ENCODE measurements around the gene FSIP1. TPM values are rescaled to one million over a fixed set of nuclear protein-coding genes. Genes with fewer than 3 reads are reported as not detected.

FSIP1 gene
- total and polyA plus RNA-seq, 8 donors = 0.38 to 2.7 (median 0.83) TPM

- intact Hi-C loops (cut with DNase I) = no loop called here
- TF ChIP-seq, protein P1, sequence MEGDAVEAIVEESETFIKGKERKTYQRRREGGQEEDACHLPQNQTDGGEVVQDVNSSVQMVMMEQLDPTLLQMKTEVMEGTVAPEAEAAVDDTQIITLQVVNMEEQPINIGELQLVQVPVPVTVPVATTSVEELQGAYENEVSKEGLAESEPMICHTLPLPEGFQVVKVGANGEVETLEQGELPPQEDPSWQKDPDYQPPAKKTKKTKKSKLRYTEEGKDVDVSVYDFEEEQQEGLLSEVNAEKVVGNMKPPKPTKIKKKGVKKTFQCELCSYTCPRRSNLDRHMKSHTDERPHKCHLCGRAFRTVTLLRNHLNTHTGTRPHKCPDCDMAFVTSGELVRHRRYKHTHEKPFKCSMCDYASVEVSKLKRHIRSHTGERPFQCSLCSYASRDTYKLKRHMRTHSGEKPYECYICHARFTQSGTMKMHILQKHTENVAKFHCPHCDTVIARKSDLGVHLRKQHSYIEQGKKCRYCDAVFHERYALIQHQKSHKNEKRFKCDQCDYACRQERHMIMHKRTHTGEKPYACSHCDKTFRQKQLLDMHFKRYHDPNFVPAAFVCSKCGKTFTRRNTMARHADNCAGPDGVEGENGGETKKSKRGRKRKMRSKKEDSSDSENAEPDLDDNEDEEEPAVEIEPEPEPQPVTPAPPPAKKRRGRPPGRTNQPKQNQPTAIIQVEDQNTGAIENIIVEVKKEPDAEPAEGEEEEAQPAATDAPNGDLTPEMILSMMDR (IDR thresholded peaks at IDR 0.05) = no peak
- H3K9me3 ChIP-seq = no peaks in the 10 kb centered on the region
Measured at GRCh38 chr15:39717134-39717533, 65.5 kb downstream of the FSIP1 start.

GRCh38 chr15:39714251-39714650, 68.4 kb downstream of the FSIP1 start:
- no peaks in the 10 kb centered on the region for H3K9me3 ChIP-seq
- H3K4me3 ChIP-seq = no peak overlapping the region
- no peaks in the 10 kb centered on the region for H3K27me3 ChIP-seq
- intact Hi-C loops (cut with DNase I) = no loop called here
- ATAC-seq (no peak), DNase-seq (no peak)
- H3K4me1 ChIP-seq = no peaks in the 10 kb centered on the region
- H3K27ac ChIP-seq = no peak overlapping the region
- no peaks in the 10 kb centered on the region for H3K36me3 ChIP-seq
- TF ChIP-seq, protein P1 (IDR thresholded peaks at IDR 0.05) = no peak

More at GRCh38 chr15:39717134-39717533, 65.5 kb downstream of the FSIP1 start:
- ATAC-seq (no peak), DNase-seq (no peak)
- Histone ChIP-seq H3K4me1 (no peaks in the 10 kb centered on the region), H3K36me3 (no peaks in the 10 kb centered on the region), H3K27ac (no peak overlapping the region), H3K27me3 (no peaks in the 10 kb centered on the region), H3K4me3 (no peak overlapping the region)

GRCh38 chr15:39713846-39714245, 68.8 kb downstream of the FSIP1 start:
- no peaks in the 10 kb centered on the region for H3K36me3 ChIP-seq
- no peak for ATAC-seq
- TF ChIP-seq, protein P1 (IDR thresholded peaks at IDR 0.05) = no peak
- intact Hi-C loops (cut with DNase I) = no loop called here
- H3K27ac ChIP-seq = no peak overlapping the region
- H3K27me3 ChIP-seq = no peaks in the 10 kb centered on the region
- H3K4me3 ChIP-seq = no peak overlapping the region
- H3K9me3 ChIP-seq = no peaks in the 10 kb centered on the region
- H3K4me1 ChIP-seq = no peaks in the 10 kb centered on the region
- DNase-seq = no peak

GRCh38 chr15:39710681-39711080, 72.0 kb downstream of the FSIP1 start:
- Histone ChIP-seq H3K9me3 (no peaks in the 10 kb centered on the region), H3K27me3 (no peaks in the 10 kb centered on the region), H3K4me3 (no peak overlapping the region), H3K27ac (no peak overlapping the region), H3K4me1 (no peaks in the 10 kb centered on the region), H3K36me3 (no peaks in the 10 kb centered on the region)
- ATAC-seq (no peak), DNase-seq (no peak)
- intact Hi-C loops (cut with DNase I) = no loop called here
- TF ChIP-seq, protein P1 (IDR thresholded peaks at IDR 0.05) = no peak

DNA sequence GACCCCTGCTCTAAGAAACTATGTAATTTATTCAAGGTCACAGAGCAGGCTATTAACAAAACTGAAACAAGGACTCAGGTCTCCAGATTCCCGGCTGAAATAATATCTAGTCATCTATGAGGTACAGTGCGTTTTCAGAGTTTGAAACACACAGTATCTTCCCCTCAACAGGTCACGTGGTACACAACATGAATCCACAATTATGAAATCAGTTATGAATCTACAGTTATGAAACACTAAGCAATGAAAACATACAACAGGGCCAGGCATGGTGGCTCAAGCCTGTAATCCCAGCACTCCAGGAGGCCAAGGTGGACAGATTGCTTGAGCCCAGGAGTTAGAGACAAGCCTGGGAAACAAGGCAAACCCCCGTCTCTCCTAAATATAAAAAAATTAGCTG, 72.7 kb downstream of the FSIP1 start:
- TF ChIP-seq, protein P1 (IDR thresholded peaks at IDR 0.05) = no peak

More for the DNA sequence above, 72.7 kb downstream of the FSIP1 start:
- Histone ChIP-seq H3K27me3 (no peaks in the 10 kb centered on the region), H3K4me1 (no peaks in the 10 kb centered on the region), H3K36me3 (no peaks in the 10 kb centered on the region), H3K27ac (no peak overlapping the region), H3K9me3 (no peaks in the 10 kb centered on the region), H3K4me3 (no peak overlapping the region)
- no peak for DNase-seq
- ATAC-seq = no peak
- intact Hi-C loops (cut with DNase I) = no loop called here

Data from left lung (tissue), 10 donors.